Ectodermal cell (in vitro differentiated cells): ENCODE data around the gene GFOD2.

Experiments used
- H3K27ac ChIP-seq: 2 replicates; pipeline ENCODE4 v1.7.0; 2013; ENCODE audit warnings: mild to moderate bottlenecking, low read depth, low read length; ENCODE audit not compliant: insufficient read depth, poor library complexity, severe bottlenecking
- H3K27me3 ChIP-seq: 2 replicates; pipeline ENCODE4 v1.7.0; 2013; ENCODE audit warnings: mild to moderate bottlenecking, low read length; ENCODE audit not compliant: insufficient read depth, control insufficient read depth, poor library complexity, severe bottlenecking
- H3K36me3 ChIP-seq: one replicate; pipeline ENCODE4 v1.7.0; 2013; ENCODE audit warnings: low read length; ENCODE audit not compliant: control insufficient read depth, insufficient read depth
- H3K4me1 ChIP-seq: one replicate; pipeline ENCODE4 v1.7.0; 2013; ENCODE audit warnings: low read length; ENCODE audit not compliant: control insufficient read depth, insufficient read depth
- H3K4me3 ChIP-seq: 2 replicates; pipeline ENCODE4 v1.7.0; 2013; ENCODE audit warnings: low read depth, low read length, control low read depth; ENCODE audit not compliant: insufficient read depth
- H3K9me3 ChIP-seq: 2 replicates; pipeline ENCODE4 v1.7.0; 2013; ENCODE audit warnings: mild to moderate bottlenecking, low read length, moderate library complexity; ENCODE audit not compliant: control insufficient read depth
- WGBS, 2 experiments: methylation state at CpG; one replicate each; pipeline ENCODE4 v1.1.7; 2013; ENCODE audit warnings: missing lambda C conversion rate in 2 of 2; 5-methylcytosine and 5-hydroxymethylcytosine counted together

Gene GFOD2

GRCh38 chr16:67720236-67720635, 1.1 kb upstream of the GFOD2 start:
- Histone ChIP-seq H3K27ac (no peak overlapping the region), H3K36me3 (no peaks in the 10 kb centered on the region), H3K4me1 (peaks cover 10% of the 10 kb centered on the region), H3K9me3 (no peaks in the 10 kb centered on the region), H3K27me3 (no peaks in the 10 kb centered on the region), H3K4me3 (peak overlapping the region; percentile 91)
- WGBS, 2 experiments = 79 to 96% methylated on average over 1 of the region's 1 CpG

GRCh38 chr16:67719778-67720144, 645 bp upstream of the GFOD2 start:
- no peaks in the 10 kb centered on the region for H3K36me3 ChIP-seq
- no peak overlapping the region for H3K27ac ChIP-seq
- H3K9me3 ChIP-seq = no peaks in the 10 kb centered on the region
- H3K27me3 ChIP-seq = no peaks in the 10 kb centered on the region
- H3K4me1 ChIP-seq = peaks cover 10% of the 10 kb centered on the region
- WGBS, 2 experiments = 8 to 12% methylated on average over 5 of the region's 5 CpGs
- peak overlapping the region; percentile 91 for H3K4me3 ChIP-seq

DNA sequence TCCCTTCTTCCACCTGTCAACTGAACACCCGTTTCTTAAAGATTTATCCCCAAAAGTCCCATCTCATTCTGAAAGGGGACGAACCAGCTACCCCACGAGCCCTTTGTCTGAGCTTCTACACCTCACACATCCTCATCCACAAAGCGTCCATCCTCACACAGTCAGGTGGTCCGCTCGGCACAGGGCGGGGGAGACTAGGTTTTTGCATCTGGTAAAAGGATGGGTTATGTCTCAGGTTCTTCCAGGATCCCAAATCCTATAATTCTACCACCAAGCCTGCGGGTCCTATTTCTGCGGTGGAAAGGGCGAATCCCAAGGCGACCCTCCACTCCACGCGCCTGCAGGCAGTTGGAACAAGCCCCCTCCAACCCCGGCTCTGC, 458 bp downstream of the GFOD2 start:
- H3K27me3 ChIP-seq = no peaks in the 10 kb centered on the region
- WGBS, 2 experiments = 2% methylated on average over 12 to 14 of the region's 14 CpGs
- no peaks in the 10 kb centered on the region for H3K36me3 ChIP-seq
- no peaks in the 10 kb centered on the region for H3K9me3 ChIP-seq
- peaks cover 10% of the 10 kb centered on the region for H3K4me1 ChIP-seq
- H3K27ac ChIP-seq = no peak overlapping the region
- H3K4me3 ChIP-seq = peak overlapping the region; percentile 91

- 88 to 94% methylated on average over 2 of the region's 2 CpGs for WGBS, 2 experiments
These were observed 3.0 kb downstream of the GFOD2 start for GRCh38 chr16:67716097-67716496.

GRCh38 chr16:67714522-67714921, 4.6 kb downstream of the GFOD2 start:
- Histone ChIP-seq H3K4me1 (peaks cover 6% of the 10 kb centered on the region), H3K36me3 (no peaks in the 10 kb centered on the region), H3K27ac (no peak overlapping the region), H3K9me3 (no peaks in the 10 kb centered on the region), H3K4me3 (no peak overlapping the region), H3K27me3 (no peaks in the 10 kb centered on the region)
- WGBS, 2 experiments = 86 to 100% methylated on average over 1 of the region's 1 CpG

More at GRCh38 chr16:67716097-67716496, 3.0 kb downstream of the GFOD2 start:
- Histone ChIP-seq H3K36me3 (no peaks in the 10 kb centered on the region), H3K4me3 (no peak overlapping the region), H3K27me3 (no peaks in the 10 kb centered on the region), H3K4me1 (peaks cover 10% of the 10 kb centered on the region), H3K9me3 (no peaks in the 10 kb centered on the region), H3K27ac (no peak overlapping the region)

DNA sequence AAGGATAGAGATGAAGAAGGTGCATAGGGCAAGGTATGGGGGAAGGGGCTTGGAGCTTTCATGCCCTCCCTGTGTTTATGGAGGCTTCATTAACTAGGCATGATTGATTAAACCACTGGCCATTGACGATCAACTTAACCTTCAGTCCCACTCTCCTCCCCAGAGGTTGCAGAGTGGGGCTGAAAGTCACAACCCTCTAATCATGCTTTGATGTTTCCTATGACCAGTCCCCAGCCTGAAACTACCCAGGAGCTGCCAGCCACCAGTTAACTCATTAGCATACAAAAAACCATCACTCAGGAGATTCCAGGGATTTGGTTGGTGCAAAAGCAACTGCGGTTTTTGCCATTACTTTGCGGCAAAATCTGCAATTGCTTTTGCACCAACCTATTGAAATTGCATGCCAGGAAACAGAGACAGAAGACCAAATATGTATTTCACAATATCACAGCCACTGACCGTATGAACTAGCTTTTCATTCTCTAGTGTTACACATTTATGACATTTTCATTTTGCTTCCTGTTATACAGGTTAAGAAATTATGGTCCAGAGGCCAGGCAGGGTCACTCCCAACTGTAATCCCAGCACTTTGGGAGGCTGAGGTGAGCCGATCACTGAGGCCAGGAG, 5.4 kb downstream of the GFOD2 start:
- 78 to 79% methylated on average over 5 of the region's 5 CpGs for WGBS, 2 experiments
- H3K36me3 ChIP-seq = no peaks in the 10 kb centered on the region
- H3K4me1 ChIP-seq = peaks cover 6% of the 10 kb centered on the region
- no peaks in the 10 kb centered on the region for H3K27me3 ChIP-seq
- no peak overlapping the region for H3K27ac ChIP-seq
- no peaks in the 10 kb centered on the region for H3K9me3 ChIP-seq
- H3K4me3 ChIP-seq = no peak overlapping the region

- H3K4me3 ChIP-seq = no peak overlapping the region
- no peaks in the 10 kb centered on the region for H3K36me3 ChIP-seq
- no peaks in the 10 kb centered on the region for H3K4me1 ChIP-seq
- H3K27me3 ChIP-seq = no peaks in the 10 kb centered on the region
- H3K27ac ChIP-seq = no peak overlapping the region
- 83 to 91% methylated on average over 6 of the region's 6 CpGs for WGBS, 2 experiments
- no peaks in the 10 kb centered on the region for H3K9me3 ChIP-seq
These were observed 8.5 kb downstream of the GFOD2 start for GRCh38 chr16:67710607-67711006.

DNA sequence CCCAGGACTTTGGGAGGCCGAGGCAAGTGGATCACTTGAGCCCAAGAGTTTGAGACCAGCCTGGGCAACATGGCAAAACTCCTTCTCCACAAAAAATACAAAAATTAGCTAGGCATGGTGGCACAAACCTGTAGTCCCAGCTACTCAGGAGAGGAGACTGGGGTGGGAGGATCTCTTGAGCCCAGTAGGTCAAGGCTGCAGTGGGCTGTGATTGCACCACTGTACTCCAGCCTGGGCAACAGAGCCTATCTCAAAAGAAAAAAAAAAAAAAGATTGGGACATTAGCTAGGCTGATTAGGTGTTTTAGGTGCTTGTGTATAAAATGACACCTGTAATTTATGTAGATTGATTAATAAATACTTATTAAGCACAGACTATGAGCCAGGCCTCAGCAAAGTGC, 10.1 kb downstream of the GFOD2 start:
- H3K27ac ChIP-seq = no peak overlapping the region
- no peaks in the 10 kb centered on the region for H3K36me3 ChIP-seq
- H3K4me3 ChIP-seq = no peak overlapping the region
- no peaks in the 10 kb centered on the region for H3K4me1 ChIP-seq
- no peaks in the 10 kb centered on the region for H3K27me3 ChIP-seq
- no peaks in the 10 kb centered on the region for H3K9me3 ChIP-seq
- 88 to 91% methylated on average over 1 of the region's 1 CpG for WGBS, 2 experiments

DNA sequence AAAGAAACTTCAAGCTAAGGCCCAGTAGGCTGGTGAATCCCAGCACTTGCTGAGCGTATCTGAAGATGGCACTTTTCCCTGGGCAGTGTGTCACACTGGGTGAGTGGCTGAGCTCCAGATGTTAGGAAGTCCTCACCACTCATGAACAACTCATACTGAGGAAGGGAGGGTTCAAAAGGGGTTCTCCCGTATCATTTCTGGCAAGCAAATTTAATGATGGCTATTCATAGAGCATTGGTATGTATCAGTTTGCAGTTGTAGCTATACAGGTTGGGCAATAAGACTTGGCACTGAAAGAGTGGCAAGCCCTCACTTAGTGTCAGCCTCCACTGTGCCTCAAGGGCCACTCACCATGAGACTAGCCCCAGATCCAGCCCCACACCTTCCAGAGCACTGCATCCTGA, 10.7 kb downstream of the GFOD2 start:
- Histone ChIP-seq H3K36me3 (no peaks in the 10 kb centered on the region), H3K9me3 (no peaks in the 10 kb centered on the region), H3K4me3 (no peak overlapping the region), H3K4me1 (no peaks in the 10 kb centered on the region), H3K27ac (no peak overlapping the region), H3K27me3 (no peaks in the 10 kb centered on the region)
- 93% methylated on average over 2 of the region's 2 CpGs for WGBS, 2 experiments

GRCh38 chr16:67707790-67708189, 11.3 kb downstream of the GFOD2 start:
- Histone ChIP-seq H3K9me3 (no peaks in the 10 kb centered on the region), H3K36me3 (no peaks in the 10 kb centered on the region), H3K4me1 (no peaks in the 10 kb centered on the region), H3K4me3 (no peak overlapping the region), H3K27ac (no peak overlapping the region), H3K27me3 (no peaks in the 10 kb centered on the region)
- WGBS, 2 experiments = 95 to 96% methylated on average over 4 to 5 of the region's 5 CpGs

DNA sequence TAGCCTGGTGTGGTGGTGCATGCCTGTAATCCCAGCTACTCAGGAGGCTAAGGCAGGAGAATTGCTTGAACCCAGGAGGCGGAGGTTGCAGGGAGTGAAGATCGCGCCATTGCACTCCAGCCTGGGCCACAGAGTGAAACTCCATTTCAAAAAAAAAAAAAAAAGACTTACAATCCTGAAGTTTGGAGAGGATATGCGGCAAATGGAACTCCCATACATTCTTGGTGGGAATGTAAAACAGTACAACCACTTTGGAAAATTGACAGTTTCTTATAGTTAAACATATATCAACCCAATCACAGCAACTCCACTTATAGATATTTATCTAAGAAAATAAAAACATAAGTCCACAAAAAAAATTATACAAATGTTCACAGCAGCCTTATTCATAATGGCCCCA, 11.9 kb downstream of the GFOD2 start:
- no peak overlapping the region for H3K27ac ChIP-seq
- H3K27me3 ChIP-seq = no peaks in the 10 kb centered on the region
- H3K36me3 ChIP-seq = no peaks in the 10 kb centered on the region
- 96% methylated on average over 3 to 4 of the region's 4 CpGs for WGBS, 2 experiments
- H3K4me1 ChIP-seq = no peaks in the 10 kb centered on the region
- no peak overlapping the region for H3K4me3 ChIP-seq
- no peaks in the 10 kb centered on the region for H3K9me3 ChIP-seq
